ENCODE measurements around the gene RASGRP4. TPM values are rescaled to one million over a fixed set of nuclear protein-coding genes. Genes with fewer than 3 reads are reported as not detected.

Gene RASGRP4
- total RNA-seq, 1 experiment from 2014 or later, result not detected

DNA sequence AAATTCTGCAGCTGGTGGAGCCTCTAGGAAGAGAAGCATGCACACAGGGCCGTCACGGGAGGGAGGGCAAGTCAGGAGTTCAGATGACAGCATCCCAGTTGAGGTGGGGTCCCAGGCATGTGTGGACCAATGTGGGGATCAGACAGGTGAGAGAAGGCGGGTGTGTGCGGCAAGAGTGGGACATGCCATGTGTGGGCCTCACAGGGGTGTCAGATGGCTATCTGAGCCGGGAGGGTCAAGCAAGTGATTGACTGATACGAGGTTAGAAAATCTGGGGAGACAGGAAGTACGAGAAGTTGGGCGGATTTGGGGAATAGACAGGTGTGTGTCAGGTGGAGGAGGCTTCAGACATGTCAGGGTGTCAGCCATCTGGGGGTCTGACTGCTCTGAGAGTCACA is 8.9 kb downstream of the RASGRP4 start:
- POLR2A ChIA-PET (ENCODE audit: unreplicated experiment), result no interaction called here
- CTCF ChIA-PET, result no interaction called here
- H3K9me3 ChIP-seq (ENCODE audit: insufficient read depth, low read depth), result no peaks in the 10 kb centered on the region
- H3K27me3 ChIP-seq (ENCODE audit: insufficient read depth, low read depth), result no peaks in the 10 kb centered on the region
- TF ChIP-seq EZH2 (IDR thresholded peaks at IDR 0.05; ENCODE audit: low read depth), result no peak
- TF ChIP-seq, protein P1, sequence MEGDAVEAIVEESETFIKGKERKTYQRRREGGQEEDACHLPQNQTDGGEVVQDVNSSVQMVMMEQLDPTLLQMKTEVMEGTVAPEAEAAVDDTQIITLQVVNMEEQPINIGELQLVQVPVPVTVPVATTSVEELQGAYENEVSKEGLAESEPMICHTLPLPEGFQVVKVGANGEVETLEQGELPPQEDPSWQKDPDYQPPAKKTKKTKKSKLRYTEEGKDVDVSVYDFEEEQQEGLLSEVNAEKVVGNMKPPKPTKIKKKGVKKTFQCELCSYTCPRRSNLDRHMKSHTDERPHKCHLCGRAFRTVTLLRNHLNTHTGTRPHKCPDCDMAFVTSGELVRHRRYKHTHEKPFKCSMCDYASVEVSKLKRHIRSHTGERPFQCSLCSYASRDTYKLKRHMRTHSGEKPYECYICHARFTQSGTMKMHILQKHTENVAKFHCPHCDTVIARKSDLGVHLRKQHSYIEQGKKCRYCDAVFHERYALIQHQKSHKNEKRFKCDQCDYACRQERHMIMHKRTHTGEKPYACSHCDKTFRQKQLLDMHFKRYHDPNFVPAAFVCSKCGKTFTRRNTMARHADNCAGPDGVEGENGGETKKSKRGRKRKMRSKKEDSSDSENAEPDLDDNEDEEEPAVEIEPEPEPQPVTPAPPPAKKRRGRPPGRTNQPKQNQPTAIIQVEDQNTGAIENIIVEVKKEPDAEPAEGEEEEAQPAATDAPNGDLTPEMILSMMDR (conservative IDR thresholded peaks at IDR 0.05), result no peak
- DNase-seq, result no peak
- H3K4me3 ChIP-seq, result no peak overlapping the region
- H3K79me2 ChIP-seq (ENCODE audit: low read depth), result no peaks in the 10 kb centered on the region
- no peak overlapping the region for H3K27ac ChIP-seq
- no TSS peak for BruUV-seq (replicated peaks)
- no peaks in the 10 kb centered on the region for H4K20me1 ChIP-seq (ENCODE audit: insufficient read depth)
- peaks cover 11% of the 10 kb centered on the region; the same call in 1 of the 2 replicates for H3K4me1 ChIP-seq (replicated peaks; ENCODE audit: insufficient read depth)
- no peak overlapping the region for H2AFZ ChIP-seq
- H3F3A ChIP-seq (ENCODE audit: insufficient read depth, low read depth), result peaks cover 11% of the 10 kb centered on the region; the same call in 1 of the 2 replicates
- intact Hi-C loops (cut with micrococcal nuclease; ENCODE audit: unreplicated experiment), result no loop called here
- H3K9me2 ChIP-seq (ENCODE audit: insufficient read depth), result no peaks in the 10 kb centered on the region
- no peaks in the 10 kb centered on the region for H3K36me3 ChIP-seq (ENCODE audit: low read depth)
- H3K4me2 ChIP-seq, result peak overlapping the region; percentile 79; the same call in 1 of the 2 replicates

DNA sequence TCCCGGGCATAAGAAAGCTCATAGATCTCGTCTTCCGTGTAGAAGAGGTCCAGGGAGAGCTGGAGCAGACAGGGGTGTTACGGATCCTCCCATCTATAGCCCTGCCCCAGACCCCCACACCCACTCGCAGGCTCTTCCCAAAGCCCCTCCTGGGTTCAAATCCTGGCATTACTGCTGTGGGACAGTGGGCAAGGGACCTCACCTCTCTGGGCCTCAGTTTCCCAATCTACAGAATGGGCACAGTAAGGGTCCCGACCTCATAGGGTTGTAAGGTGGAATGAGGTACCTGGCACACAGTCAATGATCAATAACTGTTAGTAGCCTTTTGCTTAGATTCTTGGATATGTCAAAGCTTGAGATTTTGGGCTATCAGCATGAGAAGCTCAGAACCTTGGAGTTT is 12.6 kb downstream of the RASGRP4 start:
- Histone ChIP-seq H3K4me2 (no peak overlapping the region), H3K27me3 (ENCODE audit: insufficient read depth, low read depth) (no peaks in the 10 kb centered on the region), H3F3A (ENCODE audit: insufficient read depth, low read depth) (peaks cover 7% of the 10 kb centered on the region; the same call in 1 of the 2 replicates), H3K9me2 (ENCODE audit: insufficient read depth) (no peaks in the 10 kb centered on the region), H3K9me3 (ENCODE audit: insufficient read depth, low read depth) (no peaks in the 10 kb centered on the region), H3K4me1 (replicated peaks; ENCODE audit: insufficient read depth) (peaks cover 11% of the 10 kb centered on the region; the same call in 1 of the 2 replicates), H2AFZ (no peak overlapping the region), H3K79me2 (ENCODE audit: low read depth) (no peaks in the 10 kb centered on the region), H3K4me3 (no peak overlapping the region), H3K27ac (no peak overlapping the region), H3K36me3 (ENCODE audit: low read depth) (no peaks in the 10 kb centered on the region), H4K20me1 (ENCODE audit: insufficient read depth) (no peaks in the 10 kb centered on the region)
- no peak for TF ChIP-seq EZH2 (IDR thresholded peaks at IDR 0.05; ENCODE audit: low read depth)
- TF ChIP-seq, protein P1 (conservative IDR thresholded peaks at IDR 0.05), result no peak
- intact Hi-C loops (cut with micrococcal nuclease; ENCODE audit: unreplicated experiment), result no loop called here
- ChIA-PET POLR2A (ENCODE audit: unreplicated experiment) (no interaction called here), CTCF (interaction anchor here (0.6 kb wide), 1 partner anchor 78 kb away, joined by 8 read pairs; the partner anchor contains the start of gene CATSPERG)
- DNase-seq, result no peak
- no TSS peak for BruUV-seq (replicated peaks)

DNA sequence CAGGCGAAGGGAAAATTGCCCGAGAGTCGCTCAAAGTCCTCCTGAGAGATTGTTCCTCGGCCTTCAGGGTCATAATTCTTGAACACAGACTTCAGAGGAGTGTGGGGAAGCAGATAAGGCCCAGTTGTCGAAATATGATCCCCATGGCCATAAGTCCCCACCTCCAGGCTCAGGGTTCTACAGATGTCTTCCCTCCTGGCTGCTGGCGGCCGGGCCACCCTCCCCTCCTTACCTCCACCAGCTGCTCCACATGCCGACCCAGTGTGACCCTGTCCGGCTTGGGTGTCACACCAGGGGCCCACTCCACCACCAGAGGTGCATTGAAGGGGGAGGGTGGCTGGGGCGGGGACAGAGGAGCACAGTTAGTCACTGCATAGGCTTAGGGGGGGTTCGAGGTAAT is 13.1 kb downstream of the RASGRP4 start:
- Histone ChIP-seq H3K27ac (no peak overlapping the region), H3K79me2 (ENCODE audit: low read depth) (no peaks in the 10 kb centered on the region), H3K4me3 (no peak overlapping the region), H3K9me3 (ENCODE audit: insufficient read depth, low read depth) (no peaks in the 10 kb centered on the region), H3K9me2 (ENCODE audit: insufficient read depth) (no peaks in the 10 kb centered on the region), H3K36me3 (ENCODE audit: low read depth) (no peaks in the 10 kb centered on the region), H3K4me1 (replicated peaks; ENCODE audit: insufficient read depth) (peaks cover 7% of the 10 kb centered on the region; the same call in 1 of the 2 replicates), H3F3A (ENCODE audit: insufficient read depth, low read depth) (peaks cover 7% of the 10 kb centered on the region; the same call in 1 of the 2 replicates), H3K27me3 (ENCODE audit: insufficient read depth, low read depth) (no peaks in the 10 kb centered on the region), H3K4me2 (no peak overlapping the region), H2AFZ (no peak overlapping the region), H4K20me1 (ENCODE audit: insufficient read depth) (no peaks in the 10 kb centered on the region)
- no TSS peak for BruUV-seq (replicated peaks)
- intact Hi-C loops (cut with micrococcal nuclease; ENCODE audit: unreplicated experiment), result no loop called here
- no peak for DNase-seq
- ChIA-PET POLR2A (ENCODE audit: unreplicated experiment) (no interaction called here), CTCF (no interaction called here)
- TF ChIP-seq, protein P1 (conservative IDR thresholded peaks at IDR 0.05), result no peak
- no peak for TF ChIP-seq EZH2 (IDR thresholded peaks at IDR 0.05; ENCODE audit: low read depth)
